ENCODE results near the gene SDK2.

DNA sequence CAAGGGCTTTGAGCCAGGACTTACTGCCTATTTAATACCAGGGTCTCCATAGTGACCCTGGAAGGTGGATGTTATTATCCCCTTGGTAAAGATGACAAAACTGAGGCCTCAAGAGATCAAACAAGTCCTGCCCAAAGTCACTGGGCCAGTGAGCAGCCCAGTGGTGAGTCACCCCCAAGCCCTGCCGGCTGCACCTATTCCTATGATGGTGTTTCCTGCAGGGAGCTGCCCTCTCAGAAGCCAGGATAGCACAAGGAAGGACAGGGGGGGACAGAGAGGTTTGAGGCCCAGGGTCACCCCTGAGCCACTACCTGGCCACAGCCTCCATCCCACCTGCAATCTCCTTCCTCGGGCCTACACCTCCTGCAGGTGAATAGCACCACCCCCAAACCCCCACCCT lies 90.9 kb downstream of the SDK2 start:
- TF ChIP-seq, protein P1, sequence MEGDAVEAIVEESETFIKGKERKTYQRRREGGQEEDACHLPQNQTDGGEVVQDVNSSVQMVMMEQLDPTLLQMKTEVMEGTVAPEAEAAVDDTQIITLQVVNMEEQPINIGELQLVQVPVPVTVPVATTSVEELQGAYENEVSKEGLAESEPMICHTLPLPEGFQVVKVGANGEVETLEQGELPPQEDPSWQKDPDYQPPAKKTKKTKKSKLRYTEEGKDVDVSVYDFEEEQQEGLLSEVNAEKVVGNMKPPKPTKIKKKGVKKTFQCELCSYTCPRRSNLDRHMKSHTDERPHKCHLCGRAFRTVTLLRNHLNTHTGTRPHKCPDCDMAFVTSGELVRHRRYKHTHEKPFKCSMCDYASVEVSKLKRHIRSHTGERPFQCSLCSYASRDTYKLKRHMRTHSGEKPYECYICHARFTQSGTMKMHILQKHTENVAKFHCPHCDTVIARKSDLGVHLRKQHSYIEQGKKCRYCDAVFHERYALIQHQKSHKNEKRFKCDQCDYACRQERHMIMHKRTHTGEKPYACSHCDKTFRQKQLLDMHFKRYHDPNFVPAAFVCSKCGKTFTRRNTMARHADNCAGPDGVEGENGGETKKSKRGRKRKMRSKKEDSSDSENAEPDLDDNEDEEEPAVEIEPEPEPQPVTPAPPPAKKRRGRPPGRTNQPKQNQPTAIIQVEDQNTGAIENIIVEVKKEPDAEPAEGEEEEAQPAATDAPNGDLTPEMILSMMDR (IDR thresholded peaks at IDR 0.05): no peak
- no peak for TF ChIP-seq POLR2A (IDR thresholded peaks at IDR 0.05)
- no peak for TF ChIP-seq EP300 (IDR thresholded peaks at IDR 0.05)
- no peak for TF ChIP-seq POLR2AphosphoS5 (IDR thresholded peaks at IDR 0.05)
